Measurements from ENCODE around the gene GJA5.
"Not testable (repeated sequence)": the region's sequence is repeated elsewhere in the genome, so short reads cannot be mapped to it uniquely, and the experiment has no call there.

The GJA5 gene

GRCh38 chr1:147736883-147737282 lies 23.5 kb downstream of the GJA5 start:
- Histone ChIP-seq H3K4me3 (ENCODE audit: low read length) (no peak overlapping the region), H3K36me3 (ENCODE audit: insufficient read depth, low read length) (no peaks in the 10 kb centered on the region)

GRCh38 chr1:147735423-147735822 lies 25.0 kb downstream of the GJA5 start:
- Histone ChIP-seq H3K9me3 (ENCODE audit: low read length) (no peaks in the 10 kb centered on the region), H3K27me3 (ENCODE audit: insufficient read depth, low read length) (peaks cover 4% of the 10 kb centered on the region), H3K4me1 (ENCODE audit: insufficient read depth, low read length) (no peaks in the 10 kb centered on the region), H3K36me3 (ENCODE audit: insufficient read depth, low read length) (no peaks in the 10 kb centered on the region), H3K4me3 (ENCODE audit: low read length) (no peak overlapping the region), H2AFZ (ENCODE audit: low read depth, low read length) (no peak overlapping the region)

More at GRCh38 chr1:147736883-147737282, 23.5 kb downstream of the GJA5 start:
- Histone ChIP-seq H3K27me3 (ENCODE audit: insufficient read depth, low read length) (peaks cover 4% of the 10 kb centered on the region), H3K9me3 (ENCODE audit: low read length) (no peaks in the 10 kb centered on the region), H2AFZ (ENCODE audit: low read depth, low read length) (no peak overlapping the region), H3K4me1 (ENCODE audit: insufficient read depth, low read length) (no peaks in the 10 kb centered on the region)

GRCh38 chr1:147734291-147734841 lies 26.0 kb downstream of the GJA5 start:
- not testable (repeated sequence) for H3K9me3 ChIP-seq (ENCODE audit: low read length); H3K4me3 ChIP-seq (ENCODE audit: low read length); H3K27me3 ChIP-seq (ENCODE audit: insufficient read depth, low read length); H3K36me3 ChIP-seq (ENCODE audit: insufficient read depth, low read length); H2AFZ ChIP-seq (ENCODE audit: low read depth, low read length); H3K4me1 ChIP-seq (ENCODE audit: insufficient read depth, low read length)

GRCh38 chr1:147729315-147729714 lies 31.1 kb downstream of the GJA5 start:
- no peaks in the 10 kb centered on the region for H3K9me3 ChIP-seq (ENCODE audit: low read length)
- peaks cover 10% of the 10 kb centered on the region for H3K4me1 ChIP-seq (ENCODE audit: insufficient read depth, low read length)
- no peak overlapping the region for H2AFZ ChIP-seq (ENCODE audit: low read depth, low read length)
- no peak overlapping the region for H3K4me3 ChIP-seq (ENCODE audit: low read length)
- no peaks in the 10 kb centered on the region for H3K36me3 ChIP-seq (ENCODE audit: insufficient read depth, low read length)
- H3K27me3 ChIP-seq (ENCODE audit: insufficient read depth, low read length): no peaks in the 10 kb centered on the region

GRCh38 chr1:147726168-147726567 lies 34.2 kb downstream of the GJA5 start:
- H3K27me3 ChIP-seq (ENCODE audit: insufficient read depth, low read length): no peaks in the 10 kb centered on the region
- peaks cover 10% of the 10 kb centered on the region for H3K4me1 ChIP-seq (ENCODE audit: insufficient read depth, low read length)
- H3K36me3 ChIP-seq (ENCODE audit: insufficient read depth, low read length): no peaks in the 10 kb centered on the region
- H2AFZ ChIP-seq (ENCODE audit: low read depth, low read length): peak overlapping the region; percentile 19
- no peak overlapping the region for H3K4me3 ChIP-seq (ENCODE audit: low read length)
- no peaks in the 10 kb centered on the region for H3K9me3 ChIP-seq (ENCODE audit: low read length)

- Histone ChIP-seq H3K4me3 (ENCODE audit: low read length) (no peak overlapping the region), H2AFZ (ENCODE audit: low read depth, low read length) (no peak overlapping the region), H3K9me3 (ENCODE audit: low read length) (no peaks in the 10 kb centered on the region), H3K4me1 (ENCODE audit: insufficient read depth, low read length) (peaks cover 10% of the 10 kb centered on the region), H3K27me3 (ENCODE audit: insufficient read depth, low read length) (no peaks in the 10 kb centered on the region), H3K36me3 (ENCODE audit: insufficient read depth, low read length) (no peaks in the 10 kb centered on the region)
Observed at GRCh38 chr1:147725685-147726084, 34.7 kb downstream of the GJA5 start.

GRCh38 chr1:147723691-147724323 lies 36.6 kb downstream of the GJA5 start:
- Histone ChIP-seq H3K4me3 (ENCODE audit: low read length) (no peak overlapping the region), H3K9me3 (ENCODE audit: low read length) (peaks cover 5% of the 10 kb centered on the region), H3K27me3 (ENCODE audit: insufficient read depth, low read length) (no peaks in the 10 kb centered on the region), H3K36me3 (ENCODE audit: insufficient read depth, low read length) (no peaks in the 10 kb centered on the region), H2AFZ (ENCODE audit: low read depth, low read length) (no peak overlapping the region), H3K4me1 (ENCODE audit: insufficient read depth, low read length) (peaks cover 10% of the 10 kb centered on the region)

GRCh38 chr1:147722124-147722523 lies 38.3 kb downstream of the GJA5 start:
- H3K27me3 ChIP-seq (ENCODE audit: insufficient read depth, low read length): no peaks in the 10 kb centered on the region
- no peak overlapping the region for H3K4me3 ChIP-seq (ENCODE audit: low read length)
- H3K4me1 ChIP-seq (ENCODE audit: insufficient read depth, low read length): peaks cover 10% of the 10 kb centered on the region
- H3K36me3 ChIP-seq (ENCODE audit: insufficient read depth, low read length): no peaks in the 10 kb centered on the region
- peaks cover 7% of the 10 kb centered on the region for H3K9me3 ChIP-seq (ENCODE audit: low read length)
- H2AFZ ChIP-seq (ENCODE audit: low read depth, low read length): no peak overlapping the region

- Histone ChIP-seq H3K9me3 (ENCODE audit: low read length) (peaks cover 7% of the 10 kb centered on the region), H3K36me3 (ENCODE audit: insufficient read depth, low read length) (no peaks in the 10 kb centered on the region), H3K27me3 (ENCODE audit: insufficient read depth, low read length) (no peaks in the 10 kb centered on the region), H3K4me1 (ENCODE audit: insufficient read depth, low read length) (peaks cover 9% of the 10 kb centered on the region), H3K4me3 (ENCODE audit: low read length) (no peak overlapping the region), H2AFZ (ENCODE audit: low read depth, low read length) (no peak overlapping the region)
Observed at GRCh38 chr1:147721716-147722115, 38.7 kb downstream of the GJA5 start.

GRCh38 chr1:147720557-147720956 lies 39.8 kb downstream of the GJA5 start:
- H2AFZ ChIP-seq (ENCODE audit: low read depth, low read length): no peak overlapping the region

GRCh38 chr1:147719711-147720225 lies 40.6 kb downstream of the GJA5 start:
- H3K27me3 ChIP-seq (ENCODE audit: insufficient read depth, low read length): no peaks in the 10 kb centered on the region
- peaks cover 7% of the 10 kb centered on the region for H3K9me3 ChIP-seq (ENCODE audit: low read length)
- H2AFZ ChIP-seq (ENCODE audit: low read depth, low read length): no peak overlapping the region
- no peak overlapping the region for H3K4me3 ChIP-seq (ENCODE audit: low read length)
- no peaks in the 10 kb centered on the region for H3K36me3 ChIP-seq (ENCODE audit: insufficient read depth, low read length)
- H3K4me1 ChIP-seq (ENCODE audit: insufficient read depth, low read length): peaks cover 6% of the 10 kb centered on the region

More at GRCh38 chr1:147720557-147720956, 39.8 kb downstream of the GJA5 start:
- H3K36me3 ChIP-seq (ENCODE audit: insufficient read depth, low read length): no peaks in the 10 kb centered on the region
- H3K4me1 ChIP-seq (ENCODE audit: insufficient read depth, low read length): peaks cover 6% of the 10 kb centered on the region
- H3K9me3 ChIP-seq (ENCODE audit: low read length): peaks cover 7% of the 10 kb centered on the region
- H3K27me3 ChIP-seq (ENCODE audit: insufficient read depth, low read length): no peaks in the 10 kb centered on the region
- H3K4me3 ChIP-seq (ENCODE audit: low read length): no peak overlapping the region

GRCh38 chr1:147719029-147719698 lies 41.2 kb downstream of the GJA5 start:
- Histone ChIP-seq H3K4me3 (ENCODE audit: low read length) (no peak overlapping the region), H3K9me3 (ENCODE audit: low read length) (peaks cover 7% of the 10 kb centered on the region), H3K36me3 (ENCODE audit: insufficient read depth, low read length) (no peaks in the 10 kb centered on the region), H2AFZ (ENCODE audit: low read depth, low read length) (no peak overlapping the region), H3K27me3 (ENCODE audit: insufficient read depth, low read length) (no peaks in the 10 kb centered on the region), H3K4me1 (ENCODE audit: insufficient read depth, low read length) (peaks cover 6% of the 10 kb centered on the region)

GRCh38 chr1:147717706-147718097 lies 42.7 kb downstream of the GJA5 start:
- H3K4me1 ChIP-seq (ENCODE audit: insufficient read depth, low read length): peaks cover 6% of the 10 kb centered on the region

More at GRCh38 chr1:147717706-147718097, 42.7 kb downstream of the GJA5 start:
- no peaks in the 10 kb centered on the region for H3K36me3 ChIP-seq (ENCODE audit: insufficient read depth, low read length)
- H3K27me3 ChIP-seq (ENCODE audit: insufficient read depth, low read length): no peaks in the 10 kb centered on the region
- H3K9me3 ChIP-seq (ENCODE audit: low read length): peaks cover 7% of the 10 kb centered on the region
- H3K4me3 ChIP-seq (ENCODE audit: low read length): no peak overlapping the region
- no peak overlapping the region for H2AFZ ChIP-seq (ENCODE audit: low read depth, low read length)

All from neuron (in vitro differentiated cells).